ENCODE results near the gene TBC1D2B.

Gene TBC1D2B

GRCh38 chr15:78072080-78072892 lies 5.2 kb downstream of the TBC1D2B start:
- no peaks in the 10 kb centered on the region for H3K9me3 ChIP-seq (ENCODE audit: control insufficient read depth, insufficient read depth, low read length)
- H3K4me1 ChIP-seq (ENCODE audit: insufficient read depth, low read length): peaks cover 41% of the 10 kb centered on the region
- H3K9ac ChIP-seq (ENCODE audit: low read depth, low read length): no peak overlapping the region

GRCh38 chr15:78071383-78071782 lies 6.1 kb downstream of the TBC1D2B start:
- Histone ChIP-seq H3K9ac (ENCODE audit: low read depth, low read length) (no peak overlapping the region), H3K9me3 (ENCODE audit: control insufficient read depth, insufficient read depth, low read length) (no peaks in the 10 kb centered on the region), H3K4me1 (ENCODE audit: insufficient read depth, low read length) (peaks cover 44% of the 10 kb centered on the region), H3K36me3 (ENCODE audit: insufficient read depth, low read length) (no peaks in the 10 kb centered on the region)

More at GRCh38 chr15:78072080-78072892, 5.2 kb downstream of the TBC1D2B start:
- no peaks in the 10 kb centered on the region for H3K36me3 ChIP-seq (ENCODE audit: insufficient read depth, low read length)

- Histone ChIP-seq H3K4me1 (ENCODE audit: insufficient read depth, low read length) (peaks cover 45% of the 10 kb centered on the region), H3K9me3 (ENCODE audit: control insufficient read depth, insufficient read depth, low read length) (no peaks in the 10 kb centered on the region), H3K36me3 (ENCODE audit: insufficient read depth, low read length) (no peaks in the 10 kb centered on the region), H3K9ac (ENCODE audit: low read depth, low read length) (no peak overlapping the region)
These were observed 7.3 kb downstream of the TBC1D2B start for GRCh38 chr15:78070049-78070700.

GRCh38 chr15:78069462-78070029 lies 8.0 kb downstream of the TBC1D2B start:
- Histone ChIP-seq H3K9ac (ENCODE audit: low read depth, low read length) (no peak overlapping the region), H3K4me1 (ENCODE audit: insufficient read depth, low read length) (peaks cover 45% of the 10 kb centered on the region), H3K36me3 (ENCODE audit: insufficient read depth, low read length) (no peaks in the 10 kb centered on the region), H3K9me3 (ENCODE audit: control insufficient read depth, insufficient read depth, low read length) (no peaks in the 10 kb centered on the region)

- no peaks in the 10 kb centered on the region for H3K36me3 ChIP-seq (ENCODE audit: insufficient read depth, low read length)
- H3K4me1 ChIP-seq (ENCODE audit: insufficient read depth, low read length): peaks cover 45% of the 10 kb centered on the region
- H3K9me3 ChIP-seq (ENCODE audit: control insufficient read depth, insufficient read depth, low read length): no peaks in the 10 kb centered on the region
- H3K9ac ChIP-seq (ENCODE audit: low read depth, low read length): no peak overlapping the region
These were observed 8.5 kb downstream of the TBC1D2B start for GRCh38 chr15:78069052-78069414.

- H3K9ac ChIP-seq (ENCODE audit: low read depth, low read length): no peak overlapping the region
- H3K36me3 ChIP-seq (ENCODE audit: insufficient read depth, low read length): no peaks in the 10 kb centered on the region
- peaks cover 42% of the 10 kb centered on the region for H3K4me1 ChIP-seq (ENCODE audit: insufficient read depth, low read length)
- no peaks in the 10 kb centered on the region for H3K9me3 ChIP-seq (ENCODE audit: control insufficient read depth, insufficient read depth, low read length)
These were observed 9.9 kb downstream of the TBC1D2B start for GRCh38 chr15:78067328-78068228.

- peaks cover 30% of the 10 kb centered on the region for H3K4me1 ChIP-seq (ENCODE audit: insufficient read depth, low read length)
- H3K9me3 ChIP-seq (ENCODE audit: control insufficient read depth, insufficient read depth, low read length): no peaks in the 10 kb centered on the region
- H3K36me3 ChIP-seq (ENCODE audit: insufficient read depth, low read length): no peaks in the 10 kb centered on the region
- H3K9ac ChIP-seq (ENCODE audit: low read depth, low read length): no peak overlapping the region
These were observed 11.3 kb downstream of the TBC1D2B start for GRCh38 chr15:78065973-78066946.

GRCh38 chr15:78065284-78065872 lies 12.1 kb downstream of the TBC1D2B start:
- Histone ChIP-seq H3K9me3 (ENCODE audit: control insufficient read depth, insufficient read depth, low read length) (no peaks in the 10 kb centered on the region), H3K4me1 (ENCODE audit: insufficient read depth, low read length) (peaks cover 30% of the 10 kb centered on the region), H3K36me3 (ENCODE audit: insufficient read depth, low read length) (no peaks in the 10 kb centered on the region), H3K9ac (ENCODE audit: low read depth, low read length) (no peak overlapping the region)

- Histone ChIP-seq H3K36me3 (ENCODE audit: insufficient read depth, low read length) (no peaks in the 10 kb centered on the region), H3K4me1 (ENCODE audit: insufficient read depth, low read length) (peaks cover 23% of the 10 kb centered on the region), H3K9me3 (ENCODE audit: control insufficient read depth, insufficient read depth, low read length) (no peaks in the 10 kb centered on the region), H3K9ac (ENCODE audit: low read depth, low read length) (no peak overlapping the region)
These were observed 13.0 kb downstream of the TBC1D2B start for GRCh38 chr15:78064544-78064943.

GRCh38 chr15:78063970-78064385 lies 13.5 kb downstream of the TBC1D2B start:
- peaks cover 17% of the 10 kb centered on the region for H3K4me1 ChIP-seq (ENCODE audit: insufficient read depth, low read length)
- H3K36me3 ChIP-seq (ENCODE audit: insufficient read depth, low read length): no peaks in the 10 kb centered on the region
- H3K9ac ChIP-seq (ENCODE audit: low read depth, low read length): no peak overlapping the region
- no peaks in the 10 kb centered on the region for H3K9me3 ChIP-seq (ENCODE audit: control insufficient read depth, insufficient read depth, low read length)

- H3K9ac ChIP-seq (ENCODE audit: low read depth, low read length): no peak overlapping the region
- H3K4me1 ChIP-seq (ENCODE audit: insufficient read depth, low read length): peaks cover 9% of the 10 kb centered on the region; the same call in 1 of the 2 replicates
- no peaks in the 10 kb centered on the region for H3K36me3 ChIP-seq (ENCODE audit: insufficient read depth, low read length)
- no peaks in the 10 kb centered on the region for H3K9me3 ChIP-seq (ENCODE audit: control insufficient read depth, insufficient read depth, low read length)
These were observed 14.3 kb downstream of the TBC1D2B start for GRCh38 chr15:78063217-78063616.

GRCh38 chr15:78061963-78062427 lies 15.5 kb downstream of the TBC1D2B start:
- no peak overlapping the region for H3K9ac ChIP-seq (ENCODE audit: low read depth, low read length)
- H3K9me3 ChIP-seq (ENCODE audit: control insufficient read depth, insufficient read depth, low read length): no peaks in the 10 kb centered on the region
- H3K4me1 ChIP-seq (ENCODE audit: insufficient read depth, low read length): peaks cover 8% of the 10 kb centered on the region

GRCh38 chr15:78060232-78060631 lies 17.3 kb downstream of the TBC1D2B start:
- Histone ChIP-seq H3K4me1 (ENCODE audit: insufficient read depth, low read length) (peaks cover 9% of the 10 kb centered on the region), H3K36me3 (ENCODE audit: insufficient read depth, low read length) (no peaks in the 10 kb centered on the region), H3K9me3 (ENCODE audit: control insufficient read depth, insufficient read depth, low read length) (no peaks in the 10 kb centered on the region), H3K9ac (ENCODE audit: low read depth, low read length) (no peak overlapping the region)

More at GRCh38 chr15:78061963-78062427, 15.5 kb downstream of the TBC1D2B start:
- no peaks in the 10 kb centered on the region for H3K36me3 ChIP-seq (ENCODE audit: insufficient read depth, low read length)

All from ES-I3 (cell line).